ENCODE measurements around the gene THY1.

The THY1 gene

GRCh38 chr11:119369132-119369925 is 53.6 kb downstream of the THY1 start:
- TF ChIP-seq MYC (IDR thresholded peaks at IDR 0.05; ENCODE audit: low read depth, low read length) (no peak), MAX (IDR thresholded peaks at IDR 0.05; ENCODE audit: low read depth, low read length) (no peak), CTCF (IDR thresholded peaks at IDR 0.05; ENCODE audit: low read depth, low read length) (no peak)

GRCh38 chr11:119368121-119369034 is 54.6 kb downstream of the THY1 start:
- no peak for TF ChIP-seq POLR2A (IDR thresholded peaks at IDR 0.05; ENCODE audit: extremely low read depth, insufficient read length)
- TF ChIP-seq MAX (IDR thresholded peaks at IDR 0.05; ENCODE audit: low read depth, low read length) = no peak
- no peak for TF ChIP-seq CTCF (IDR thresholded peaks at IDR 0.05; ENCODE audit: low read depth, low read length)
- peak; percentile 68 for DNase-seq (ENCODE audit: low read depth)
- H3K4me3 ChIP-seq (ENCODE audit: low read depth, low read length) = no peak overlapping the region

More at GRCh38 chr11:119369132-119369925, 53.6 kb downstream of the THY1 start:
- H3K4me3 ChIP-seq (ENCODE audit: low read depth, low read length) = no peak overlapping the region
- no peak for DNase-seq (ENCODE audit: low read depth)

- peak; percentile 95 for DNase-seq (ENCODE audit: low read depth)
- no peak overlapping the region for H3K4me3 ChIP-seq (ENCODE audit: low read depth, low read length)
- TF ChIP-seq MYC (IDR thresholded peaks at IDR 0.05; ENCODE audit: low read depth, low read length) = peak; percentile 21; the same call in 1 of the 2 replicates
- peak; percentile 84 for TF ChIP-seq MAX (IDR thresholded peaks at IDR 0.05; ENCODE audit: low read depth, low read length)
- no peak for TF ChIP-seq CTCF (IDR thresholded peaks at IDR 0.05; ENCODE audit: low read depth, low read length)
Observed at GRCh38 chr11:119367661-119368120, 55.3 kb downstream of the THY1 start.

Data from NB4 (cell line).